VCaP (cell line): Measurements from ENCODE around the gene SPATS2L.

Experiments
- H3K27ac ChIP-seq: fragments of 450-650 bp; 2 replicates; pipeline ENCODE4 v1.5.1; 2017
- TF ChIP-seq, protein P1 (sequence below): fragments of 450-650 bp; conservative IDR thresholded peaks from 2 replicates; pipeline ENCODE4 v1.5.1; 2017; ENCODE audit warnings: mild to moderate bottlenecking, moderate library complexity

SPATS2L gene

DNA sequence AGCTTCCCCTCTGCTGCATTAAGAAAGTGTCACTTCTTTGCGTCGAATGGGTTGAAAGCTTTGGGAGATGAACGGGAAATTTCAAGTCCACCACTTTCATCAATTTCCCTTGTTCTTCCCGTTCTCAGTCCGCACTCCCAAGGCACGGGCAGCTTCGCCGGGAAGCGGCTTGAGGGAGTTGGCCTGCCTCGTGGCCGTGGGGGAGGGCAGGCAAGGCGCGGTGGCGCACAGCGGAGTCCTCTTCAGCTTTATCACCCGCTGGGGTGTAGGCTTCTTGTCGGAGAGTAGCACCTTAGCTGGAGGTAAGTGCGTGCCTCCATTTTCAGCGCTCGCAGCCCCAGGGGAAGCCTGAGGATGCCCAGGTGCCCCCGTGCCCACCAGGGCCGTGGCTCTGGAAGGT is 183.5 kb downstream of the SPATS2L start:
- no peak overlapping the region for H3K27ac ChIP-seq
- TF ChIP-seq, protein P1, sequence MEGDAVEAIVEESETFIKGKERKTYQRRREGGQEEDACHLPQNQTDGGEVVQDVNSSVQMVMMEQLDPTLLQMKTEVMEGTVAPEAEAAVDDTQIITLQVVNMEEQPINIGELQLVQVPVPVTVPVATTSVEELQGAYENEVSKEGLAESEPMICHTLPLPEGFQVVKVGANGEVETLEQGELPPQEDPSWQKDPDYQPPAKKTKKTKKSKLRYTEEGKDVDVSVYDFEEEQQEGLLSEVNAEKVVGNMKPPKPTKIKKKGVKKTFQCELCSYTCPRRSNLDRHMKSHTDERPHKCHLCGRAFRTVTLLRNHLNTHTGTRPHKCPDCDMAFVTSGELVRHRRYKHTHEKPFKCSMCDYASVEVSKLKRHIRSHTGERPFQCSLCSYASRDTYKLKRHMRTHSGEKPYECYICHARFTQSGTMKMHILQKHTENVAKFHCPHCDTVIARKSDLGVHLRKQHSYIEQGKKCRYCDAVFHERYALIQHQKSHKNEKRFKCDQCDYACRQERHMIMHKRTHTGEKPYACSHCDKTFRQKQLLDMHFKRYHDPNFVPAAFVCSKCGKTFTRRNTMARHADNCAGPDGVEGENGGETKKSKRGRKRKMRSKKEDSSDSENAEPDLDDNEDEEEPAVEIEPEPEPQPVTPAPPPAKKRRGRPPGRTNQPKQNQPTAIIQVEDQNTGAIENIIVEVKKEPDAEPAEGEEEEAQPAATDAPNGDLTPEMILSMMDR, result no peak

DNA sequence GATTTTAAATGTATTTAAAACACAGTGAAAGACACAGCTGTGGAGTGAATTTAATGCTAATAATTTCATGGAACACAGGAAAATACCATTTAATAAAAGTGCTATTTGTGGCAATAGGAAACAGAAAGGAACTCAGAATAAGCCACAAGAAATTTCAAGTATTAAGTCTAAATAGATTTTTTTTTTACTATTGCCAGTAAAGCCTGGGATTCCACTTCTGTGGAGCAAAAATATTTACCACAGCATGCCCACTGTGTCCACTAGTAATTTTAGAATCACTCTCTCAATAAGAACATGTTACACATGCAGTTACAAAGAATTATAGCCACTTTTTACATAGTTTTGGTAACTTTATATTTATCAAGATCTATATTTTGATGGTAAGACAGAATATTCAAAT is 186.2 kb downstream of the SPATS2L start:
- H3K27ac ChIP-seq, result no peak overlapping the region
- TF ChIP-seq, protein P1, result no peak

DNA sequence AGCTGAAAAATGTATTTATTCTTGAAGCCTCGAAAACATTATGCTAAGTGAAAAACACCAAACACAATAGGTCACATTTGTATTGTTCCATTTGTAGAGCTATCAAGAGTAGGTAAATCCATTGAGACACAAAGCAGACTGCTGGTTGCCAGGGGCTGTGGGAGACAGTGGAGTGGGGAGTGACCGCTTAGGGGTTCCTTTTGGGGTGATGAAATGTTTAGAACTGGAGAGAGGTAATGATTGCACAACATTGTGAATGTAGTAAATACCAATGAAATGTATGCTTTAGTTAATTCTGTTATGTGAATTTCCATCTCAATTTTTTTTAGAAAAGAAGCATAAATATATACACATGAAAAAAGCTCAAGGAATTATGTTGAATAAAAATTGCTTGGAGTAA is 187.6 kb downstream of the SPATS2L start:
- TF ChIP-seq, protein P1, result no peak

DNA sequence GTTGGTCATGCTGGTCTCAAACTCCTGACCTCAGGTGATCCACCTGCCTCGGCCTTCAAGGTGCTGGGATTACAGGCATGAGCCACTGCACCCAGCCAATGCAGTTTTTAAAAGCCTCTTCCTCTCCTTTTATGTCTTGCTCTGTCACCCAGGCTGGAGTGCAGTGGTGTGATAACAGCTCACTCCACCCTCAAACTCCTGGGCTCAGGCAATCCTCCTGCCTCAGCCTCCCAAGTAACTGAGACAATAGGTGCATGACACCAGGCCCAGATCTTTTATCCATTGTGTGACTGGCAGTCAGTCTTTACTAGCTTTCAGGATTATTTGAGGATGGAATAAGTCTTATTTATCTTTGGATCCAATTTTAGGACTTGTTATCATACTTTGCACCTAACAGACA is 190.2 kb downstream of the SPATS2L start:
- H3K27ac ChIP-seq, result no peak overlapping the region
- TF ChIP-seq, protein P1, result no peak

More for the DNA sequence above, 187.6 kb downstream of the SPATS2L start:
- no peak overlapping the region for H3K27ac ChIP-seq

DNA sequence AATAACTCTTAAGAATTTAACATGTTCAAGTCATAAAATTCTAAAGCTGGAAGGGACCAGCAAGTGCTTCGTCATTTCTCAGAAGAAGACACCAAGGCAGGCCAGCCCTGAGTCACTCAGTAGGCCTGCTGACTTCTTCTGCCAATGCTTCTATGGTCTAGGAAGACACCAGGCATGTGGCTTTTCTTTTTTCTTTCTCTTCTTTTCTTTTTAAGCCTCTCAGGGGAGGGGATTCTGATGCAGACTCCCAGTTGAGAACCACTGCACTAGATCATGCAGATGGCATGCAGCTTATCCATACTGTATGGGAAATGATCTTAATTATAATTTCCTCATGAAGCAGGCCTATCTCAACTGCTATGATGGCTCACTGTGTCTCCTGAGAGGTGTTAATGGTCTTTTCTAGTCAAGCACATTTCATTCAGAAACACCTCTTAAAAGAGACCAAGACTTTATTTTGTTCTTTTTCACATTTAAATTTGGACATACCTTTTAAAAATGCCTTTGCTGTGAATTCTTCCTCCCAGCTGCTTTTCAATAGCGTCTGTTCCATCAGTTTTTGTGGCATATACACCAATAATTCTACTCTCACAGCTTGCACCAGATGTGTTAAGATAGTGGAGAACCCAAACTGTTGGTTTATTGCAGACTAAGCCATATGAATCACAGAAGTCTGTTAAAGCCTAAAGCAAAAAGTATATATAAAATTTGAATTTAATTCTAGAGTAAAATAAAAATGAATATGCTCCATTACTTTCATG is 192.1 kb downstream of the SPATS2L start:
- TF ChIP-seq, protein P1, result no peak
- H3K27ac ChIP-seq, result no peak overlapping the region

DNA sequence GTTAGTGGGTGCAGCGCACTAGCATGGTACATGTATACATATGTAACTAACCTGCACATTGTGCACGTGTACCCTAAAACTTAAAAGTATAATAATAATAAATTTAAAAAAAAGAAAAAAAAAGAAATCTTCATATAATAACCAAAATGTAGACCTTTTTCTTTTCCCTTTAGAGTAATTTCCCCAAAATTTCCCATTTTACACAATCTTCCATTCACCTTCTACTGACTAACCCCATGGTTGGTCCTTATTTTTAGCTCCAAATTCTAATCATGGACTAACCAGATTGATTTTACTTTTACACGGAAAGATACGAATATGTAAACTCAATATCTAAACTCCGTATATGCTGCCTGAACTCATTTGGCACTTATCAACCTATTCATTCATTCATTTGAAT is 195.7 kb downstream of the SPATS2L start:
- H3K27ac ChIP-seq, result no peak overlapping the region
- TF ChIP-seq, protein P1, result no peak

DNA sequence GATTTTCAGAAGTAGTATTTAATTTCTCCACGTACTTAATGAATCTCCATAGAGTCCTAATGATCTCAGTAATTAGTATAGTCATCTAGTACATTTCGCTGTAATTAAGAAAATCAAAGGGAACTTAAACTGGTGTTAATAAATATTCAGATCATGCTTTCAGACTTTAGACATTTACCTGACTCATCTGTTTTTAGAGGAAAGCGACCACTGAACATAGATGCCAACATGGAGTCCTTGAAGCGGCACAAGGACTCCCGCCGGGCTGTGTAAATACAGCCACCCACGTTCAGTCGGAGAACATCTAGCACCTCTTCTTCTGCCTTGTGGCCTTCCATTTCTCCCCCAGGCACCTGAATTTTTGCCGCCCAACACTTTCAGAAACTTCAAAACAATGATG is 200.2 kb downstream of the SPATS2L start:
- TF ChIP-seq, protein P1, result no peak
- H3K27ac ChIP-seq, result no peak overlapping the region
